ENCODE data around the gene PSD2.
A peak's percentile ranks its signal among the peaks of the same experiment; 100 is the strongest.

PSD2 gene

DNA sequence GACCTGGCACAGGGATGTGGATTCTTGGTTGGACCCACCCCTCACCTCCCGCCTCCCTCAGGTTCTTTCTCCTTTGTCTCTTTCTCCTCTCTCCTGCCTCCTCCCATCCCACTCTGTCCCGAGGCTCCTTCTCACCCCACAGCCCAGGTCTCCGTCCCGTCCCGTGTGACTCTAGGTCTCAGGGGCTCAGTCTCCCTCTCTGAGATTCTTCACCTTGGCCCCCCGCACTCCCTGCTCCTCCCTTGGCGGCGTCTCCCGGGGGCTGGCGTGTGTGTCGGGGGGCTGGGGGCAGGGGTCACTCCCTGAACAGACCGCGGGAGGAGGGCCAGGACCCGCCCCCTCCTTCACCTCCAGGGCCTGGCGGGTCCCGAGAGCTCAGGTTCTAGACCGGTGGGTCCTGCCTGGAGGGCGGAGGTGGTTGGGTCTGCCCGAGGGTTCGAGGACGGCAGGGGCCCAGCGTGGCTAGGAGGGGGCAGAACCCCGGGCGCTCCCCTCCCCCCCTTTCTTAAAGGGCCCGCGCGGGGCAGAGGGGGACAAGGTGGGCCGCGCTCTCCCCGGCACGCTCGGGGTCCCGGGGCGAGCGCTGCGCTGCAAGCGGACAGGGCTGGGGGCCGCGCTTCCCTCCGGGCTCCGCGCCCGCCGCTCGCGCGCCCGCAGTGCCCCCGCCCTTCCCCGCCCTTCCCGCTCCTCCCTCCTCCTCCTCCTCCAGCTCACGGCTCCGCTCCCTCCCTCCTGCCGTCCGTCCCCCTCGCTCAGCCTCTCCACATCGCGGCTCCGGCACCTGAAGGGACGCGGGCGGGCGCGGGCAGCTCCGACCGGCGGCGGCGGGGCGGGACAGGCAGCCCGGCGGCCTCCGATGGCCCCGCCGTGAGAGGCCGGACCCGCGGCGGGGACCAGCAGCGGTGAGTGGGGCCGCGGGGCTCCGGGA is at the start of gene PSD2:
TSS of gene PSD2 (plus strand) at position 735 of the 928 bp plus-strand sequence. CDS start 13,633 bp downstream, outside the sequence.
- Mint-ChIP-seq H3K4me1 (ENCODE audit: low read depth) (no peaks in the 10 kb centered on the region), H3K36me3 (ENCODE audit: low read depth) (no peaks in the 10 kb centered on the region), H3K4me3 (no peak within 1 kb of the TSS), H3K27ac (no peak within 1 kb of the TSS), H3K9me3 (no peaks in the 10 kb centered on the region), H3K27me3 (peaks cover 84% of the 10 kb centered on the region)
- intact Hi-C loops (cut with micrococcal nuclease): no loop called here

DNA sequence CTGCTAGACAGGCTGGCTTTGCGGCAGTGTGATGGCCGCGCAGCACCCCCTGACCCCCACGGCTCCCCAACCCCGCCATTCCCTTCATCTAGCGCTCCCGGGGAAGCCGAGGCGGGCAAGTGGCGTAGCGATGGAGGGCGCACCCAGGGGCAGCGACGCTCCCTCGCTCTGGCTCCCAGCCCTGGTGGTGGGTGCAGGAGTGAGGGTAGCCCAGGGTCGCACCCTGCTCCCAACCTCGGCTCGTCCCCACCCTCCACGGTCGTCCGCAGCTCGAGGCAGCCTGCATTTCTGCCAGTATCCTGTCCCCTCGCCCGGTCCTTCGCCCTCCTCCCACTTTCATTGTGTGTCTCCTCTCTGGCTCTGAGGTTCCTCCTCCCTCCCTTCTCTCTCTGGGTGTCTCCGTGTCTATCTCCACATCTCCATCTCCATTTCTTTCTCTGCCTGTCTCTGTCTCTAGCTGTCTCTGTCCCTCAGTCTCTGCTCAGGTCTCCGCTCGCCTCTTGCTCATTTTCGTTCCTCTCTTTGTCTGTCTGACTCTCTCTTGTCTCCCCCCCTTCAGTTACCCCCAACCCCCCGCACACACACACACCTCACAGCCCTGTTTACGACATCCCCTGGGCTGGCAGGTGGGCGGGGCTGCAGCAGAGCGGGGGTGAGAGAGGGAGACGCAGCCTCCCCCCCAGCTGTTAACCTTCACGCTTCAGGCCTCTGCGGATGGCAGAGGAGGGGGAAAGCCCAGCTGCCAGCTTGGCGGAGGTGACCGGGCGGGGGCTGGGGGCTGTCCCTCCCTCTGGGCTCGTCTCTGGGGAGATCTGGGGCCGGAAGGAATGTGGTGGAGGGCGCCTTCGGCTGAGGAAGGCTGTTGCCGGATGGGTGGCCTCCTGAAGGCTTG is 48.7 kb upstream of the PSD2 start:
- peak overlapping the region; percentile 59 for H3K4me3 Mint-ChIP-seq
- no peaks in the 10 kb centered on the region for H3K9me3 Mint-ChIP-seq
- no peak overlapping the region for H3K27ac Mint-ChIP-seq
- peaks cover 53% of the 10 kb centered on the region for H3K4me1 Mint-ChIP-seq (ENCODE audit: low read depth)
- intact Hi-C loops (cut with micrococcal nuclease): loop anchor here (5.0 kb wide), 1 partner anchor 50 kb away; no protein-coding TSS in a partner anchor
- H3K36me3 Mint-ChIP-seq (ENCODE audit: low read depth): no peaks in the 10 kb centered on the region
- peaks cover 90% of the 10 kb centered on the region for H3K27me3 Mint-ChIP-seq

DNA sequence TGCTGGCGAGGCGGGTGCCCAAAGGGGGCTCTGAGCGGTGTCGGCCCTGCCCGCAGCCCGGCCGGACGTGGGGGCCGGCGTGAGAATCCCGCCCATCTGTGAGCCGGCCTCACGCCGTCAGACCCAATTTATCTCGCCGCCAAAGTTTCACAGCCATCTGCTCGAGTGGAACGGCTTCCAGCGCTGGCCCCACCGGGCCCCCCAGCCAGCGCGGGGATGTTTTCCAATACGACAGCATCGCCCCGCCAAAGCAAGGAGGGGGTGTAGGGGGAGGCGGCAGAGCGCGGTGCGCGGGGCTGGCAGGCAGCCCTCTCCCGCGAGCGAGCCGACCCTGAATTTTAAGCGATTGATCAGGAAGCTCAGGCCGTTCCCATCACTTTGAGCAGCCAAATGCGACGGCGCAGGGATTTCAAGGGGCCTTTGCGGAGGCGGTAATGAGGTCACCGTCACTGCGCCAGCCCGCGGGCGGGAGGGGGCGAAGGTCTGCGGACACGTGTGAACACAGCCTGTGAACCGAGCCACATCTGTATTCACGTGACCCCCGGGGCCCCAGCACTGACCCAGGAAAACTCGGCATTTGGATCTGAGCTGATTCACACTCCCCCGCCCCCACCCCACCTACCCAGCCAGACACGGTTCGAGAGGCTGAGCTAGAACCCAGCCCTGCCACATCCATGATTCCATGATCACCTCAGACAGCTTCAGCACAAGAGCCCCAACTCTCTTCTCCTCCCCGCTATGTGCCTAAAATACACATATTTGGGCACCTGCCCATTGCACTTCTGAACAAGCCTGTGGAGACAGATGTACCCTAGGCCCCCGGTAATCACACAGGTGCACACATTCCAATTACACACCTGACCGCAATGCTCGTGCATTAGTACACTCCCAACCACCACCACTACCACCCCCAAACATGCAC is 47.8 kb upstream of the PSD2 start:
- H3K4me1 Mint-ChIP-seq (ENCODE audit: low read depth): peaks cover 53% of the 10 kb centered on the region
- H3K4me3 Mint-ChIP-seq: peak overlapping the region; percentile 59
- intact Hi-C loops (cut with micrococcal nuclease): loop anchor here (5.0 kb wide), 1 partner anchor 51 kb away; no protein-coding TSS in a partner anchor
- H3K27ac Mint-ChIP-seq: no peak overlapping the region
- H3K27me3 Mint-ChIP-seq: peaks cover 95% of the 10 kb centered on the region
- no peaks in the 10 kb centered on the region for H3K9me3 Mint-ChIP-seq
- H3K36me3 Mint-ChIP-seq (ENCODE audit: low read depth): no peaks in the 10 kb centered on the region

DNA sequence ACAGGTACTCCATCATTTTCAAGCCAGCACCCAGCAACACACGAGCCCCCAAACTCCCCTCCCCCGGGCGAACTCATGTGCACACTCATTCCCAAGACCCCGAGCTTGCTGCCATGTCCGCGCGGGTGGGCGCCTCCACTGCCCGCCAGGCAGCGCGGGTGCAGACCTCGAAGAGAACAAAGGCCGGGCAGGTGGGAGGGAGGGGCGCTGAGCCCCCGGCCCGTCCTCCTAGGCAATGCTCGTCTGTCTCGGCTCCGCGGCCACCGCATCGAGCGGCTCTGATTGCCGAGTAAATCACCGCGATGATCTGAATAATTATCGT is 47.1 kb upstream of the PSD2 start:
- H3K36me3 Mint-ChIP-seq (ENCODE audit: low read depth): no peaks in the 10 kb centered on the region
- no peaks in the 10 kb centered on the region for H3K9me3 Mint-ChIP-seq
- intact Hi-C loops (cut with micrococcal nuclease): loop anchor here (5.0 kb wide), 1 partner anchor 51 kb away; no protein-coding TSS in a partner anchor
- H3K4me1 Mint-ChIP-seq (ENCODE audit: low read depth): peaks cover 48% of the 10 kb centered on the region
- H3K4me3 Mint-ChIP-seq: peak overlapping the region; percentile 14
- H3K27ac Mint-ChIP-seq: no peak overlapping the region
- H3K27me3 Mint-ChIP-seq: peaks cover 96% of the 10 kb centered on the region

DNA sequence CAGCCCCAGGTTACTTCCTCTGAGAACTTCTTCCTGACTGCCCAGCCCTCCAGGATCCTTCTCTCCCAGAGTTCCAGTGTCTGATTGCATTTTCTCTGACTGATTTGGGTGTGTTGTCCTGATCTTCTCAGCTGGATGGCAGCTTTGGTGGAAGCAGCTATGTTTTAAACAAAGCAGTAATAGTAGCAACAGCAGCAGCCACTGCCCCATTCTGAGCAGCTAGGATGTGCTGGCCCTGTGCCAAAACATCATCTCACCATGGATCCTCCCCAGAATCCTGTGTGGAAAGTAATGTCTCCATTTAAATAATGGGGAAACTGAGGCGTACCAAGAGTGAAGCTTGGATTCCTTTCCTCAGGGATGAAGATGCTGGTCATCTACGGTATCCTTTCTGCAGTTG is 46.4 kb upstream of the PSD2 start:
- Mint-ChIP-seq H3K4me1 (ENCODE audit: low read depth) (peaks cover 42% of the 10 kb centered on the region), H3K27me3 (peaks cover 99% of the 10 kb centered on the region), H3K36me3 (ENCODE audit: low read depth) (no peaks in the 10 kb centered on the region), H3K27ac (no peak overlapping the region), H3K4me3 (no peak overlapping the region), H3K9me3 (no peaks in the 10 kb centered on the region)
- intact Hi-C loops (cut with micrococcal nuclease): loop anchor here (5.0 kb wide), 1 partner anchor 52 kb away; no protein-coding TSS in a partner anchor

DNA sequence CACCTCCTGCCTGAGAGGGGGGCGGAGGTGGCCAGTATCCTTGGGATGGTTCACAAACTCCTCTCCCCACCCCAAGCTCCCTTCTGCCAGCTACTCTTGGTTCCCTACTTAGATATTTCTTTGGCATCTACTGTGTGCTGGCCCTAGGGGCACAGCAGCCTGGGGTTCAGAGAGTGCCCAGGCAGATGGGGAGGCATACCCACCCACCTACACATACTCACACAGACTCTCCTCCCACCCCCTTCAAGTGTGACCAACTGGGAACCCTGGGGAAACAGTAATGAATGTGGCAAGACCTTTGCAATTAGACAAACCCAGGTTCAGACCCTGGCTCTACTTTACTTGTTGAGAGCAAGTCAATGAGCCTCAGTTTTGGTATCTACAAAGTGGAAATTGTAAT is 44.4 kb upstream of the PSD2 start:
- intact Hi-C loops (cut with micrococcal nuclease): no loop called here
- Mint-ChIP-seq H3K4me1 (ENCODE audit: low read depth) (peaks cover 29% of the 10 kb centered on the region), H3K4me3 (no peak overlapping the region), H3K9me3 (no peaks in the 10 kb centered on the region), H3K27me3 (peaks cover 95% of the 10 kb centered on the region), H3K27ac (no peak overlapping the region), H3K36me3 (ENCODE audit: low read depth) (no peaks in the 10 kb centered on the region)

DNA sequence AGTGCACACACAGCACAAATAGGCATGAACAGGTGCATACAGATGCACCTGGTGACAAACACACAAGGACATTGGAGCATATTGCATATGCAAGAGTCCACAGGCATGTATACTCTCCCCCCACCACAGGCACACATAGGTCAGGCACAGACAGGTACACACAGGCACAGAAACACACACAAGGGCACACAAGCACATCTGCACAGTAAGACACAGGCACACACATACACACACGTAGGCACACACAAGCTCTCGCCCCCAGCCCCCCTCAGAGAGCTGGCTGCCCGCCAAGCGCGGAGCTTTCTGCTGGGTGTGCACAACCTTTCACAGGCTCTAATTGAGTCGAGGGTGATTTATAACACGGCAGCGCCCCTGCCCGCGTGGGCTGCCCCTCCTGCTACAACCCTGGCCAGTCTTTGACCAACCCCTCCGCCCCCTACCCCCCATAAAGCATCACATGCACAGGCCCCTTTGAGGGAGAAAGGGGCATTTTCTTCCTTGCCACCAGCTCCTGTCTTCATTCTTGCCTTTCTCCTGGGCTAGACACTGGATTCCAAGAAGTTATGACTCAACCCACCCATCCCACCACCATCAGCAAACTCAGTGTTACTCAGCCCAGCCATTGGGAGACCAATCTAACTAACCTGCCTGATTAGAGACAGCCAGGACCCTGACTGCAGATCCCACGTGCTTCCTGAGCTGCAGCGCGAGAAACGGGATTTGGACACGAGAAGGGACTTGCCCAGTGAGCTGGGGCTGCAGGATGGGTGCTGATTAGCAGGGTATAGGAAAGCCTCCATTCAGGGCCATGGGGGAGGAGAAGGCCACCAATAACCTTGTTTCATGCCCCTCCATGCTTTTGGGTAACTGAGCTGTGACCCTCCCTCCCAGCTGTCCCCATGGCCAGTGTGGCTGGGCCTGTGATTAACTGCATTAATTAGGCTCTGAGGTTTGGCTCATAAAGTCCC is 42.8 kb upstream of the PSD2 start:
- Mint-ChIP-seq H3K4me3 (no peak overlapping the region), H3K27ac (no peak overlapping the region), H3K36me3 (ENCODE audit: low read depth) (no peaks in the 10 kb centered on the region), H3K9me3 (no peaks in the 10 kb centered on the region), H3K4me1 (ENCODE audit: low read depth) (peaks cover 14% of the 10 kb centered on the region), H3K27me3 (peaks cover 96% of the 10 kb centered on the region)
- intact Hi-C loops (cut with micrococcal nuclease): no loop called here

DNA sequence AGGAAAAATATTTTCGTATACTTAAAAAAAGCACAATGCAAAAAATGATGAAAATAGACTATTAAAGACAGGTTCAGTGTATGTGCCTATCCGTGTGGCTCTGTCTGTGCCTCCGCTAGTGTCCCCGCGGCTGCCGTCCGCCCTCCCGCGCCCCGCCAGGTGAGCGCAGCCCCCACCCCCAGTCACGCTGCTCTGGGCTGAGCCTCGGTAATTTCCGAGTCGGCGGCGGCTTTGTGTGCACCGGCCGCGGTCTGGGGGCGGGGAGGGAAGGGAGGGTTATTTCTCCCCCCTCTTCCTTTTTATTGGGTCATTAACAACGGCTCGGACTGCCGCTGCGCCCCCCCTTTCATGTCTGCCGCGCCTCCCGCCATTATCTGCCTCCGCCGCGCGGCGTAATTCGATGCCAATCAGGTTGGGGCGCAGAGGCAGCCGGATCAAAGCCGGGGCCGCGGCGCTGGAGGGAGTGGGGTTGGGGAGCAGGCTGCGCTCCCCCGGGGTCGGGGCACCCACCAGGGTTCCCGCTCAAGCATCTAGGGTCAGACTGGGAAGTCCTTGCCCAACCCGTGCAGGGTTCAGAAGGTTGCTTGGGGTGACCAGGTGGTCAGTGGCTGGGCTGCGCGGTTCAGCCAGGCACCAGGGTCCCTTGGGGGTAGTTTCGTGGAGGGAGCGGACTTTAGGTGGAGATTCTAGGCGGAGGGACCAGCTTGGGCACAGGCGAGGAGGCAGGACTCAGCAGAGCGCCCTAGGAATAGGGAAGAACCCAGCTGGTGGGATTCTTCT is 39.5 kb upstream of the PSD2 start:
- Mint-ChIP-seq H3K27ac (no peak overlapping the region), H3K27me3 (peaks cover 91% of the 10 kb centered on the region), H3K4me3 (no peak overlapping the region), H3K9me3 (no peaks in the 10 kb centered on the region), H3K36me3 (ENCODE audit: low read depth) (no peaks in the 10 kb centered on the region), H3K4me1 (ENCODE audit: low read depth) (peaks cover 5% of the 10 kb centered on the region)
- intact Hi-C loops (cut with micrococcal nuclease): no loop called here

DNA sequence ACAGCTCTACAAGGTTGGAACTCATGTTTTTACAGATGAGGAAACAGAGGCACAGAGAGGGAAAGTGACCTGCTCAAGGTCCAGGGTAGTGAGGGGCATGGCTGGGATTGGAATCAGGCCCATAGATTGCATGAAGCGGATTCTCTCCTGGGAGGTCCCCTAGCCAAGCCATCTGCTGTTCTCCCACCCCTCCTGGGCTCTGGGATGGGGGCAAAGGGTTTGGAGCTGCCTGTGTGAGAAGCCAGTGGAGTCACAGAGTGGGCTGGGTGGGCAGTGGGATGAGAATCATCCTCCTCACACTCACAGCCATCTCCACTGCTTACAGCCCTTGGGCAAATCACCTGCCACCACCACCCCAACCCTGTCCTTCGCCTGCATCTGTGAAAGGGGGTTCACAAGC is 38.6 kb upstream of the PSD2 start:
- Mint-ChIP-seq H3K4me3 (no peak overlapping the region), H3K4me1 (ENCODE audit: low read depth) (peaks cover 10% of the 10 kb centered on the region), H3K27me3 (peaks cover 88% of the 10 kb centered on the region)

DNA sequence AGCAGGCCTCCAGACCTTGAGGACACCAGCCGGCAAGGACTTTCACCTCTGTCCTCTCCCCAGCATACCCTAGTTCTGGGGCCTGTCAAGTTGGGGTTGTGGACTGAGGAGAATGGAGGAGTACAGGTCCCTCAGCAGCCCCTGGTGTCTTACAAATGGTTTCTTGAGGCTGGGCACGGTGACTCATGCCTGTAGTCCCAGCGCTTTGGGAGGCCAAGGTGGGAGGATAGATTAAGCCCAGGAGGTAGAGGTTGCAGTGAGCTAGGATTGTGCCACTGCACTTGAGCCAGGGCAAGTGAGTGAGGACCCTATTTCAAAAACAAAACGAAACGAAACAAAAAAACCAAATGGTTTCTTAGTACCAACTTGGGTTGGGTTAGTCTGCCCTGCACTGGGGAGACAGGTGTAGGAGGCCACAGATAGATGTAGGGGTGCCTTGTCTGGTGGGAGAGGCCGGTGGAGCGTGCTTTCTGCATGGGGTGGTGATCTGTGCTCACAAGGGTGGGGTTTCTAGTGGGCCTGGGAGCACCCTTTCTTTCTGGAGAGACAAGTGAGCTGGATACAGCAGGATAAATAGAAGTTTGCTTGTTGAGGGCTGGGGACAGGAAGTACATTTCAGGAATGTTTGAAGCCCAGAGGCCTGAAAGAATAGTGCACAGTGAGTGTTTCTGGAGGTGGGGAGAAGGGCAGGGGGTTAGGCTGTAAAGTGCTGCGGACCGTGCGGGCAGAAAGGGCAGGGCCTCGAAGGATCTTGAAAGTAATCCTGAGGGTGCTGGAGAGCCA is 37.7 kb upstream of the PSD2 start:
- H3K36me3 Mint-ChIP-seq (ENCODE audit: low read depth): no peaks in the 10 kb centered on the region
- H3K9me3 Mint-ChIP-seq: no peaks in the 10 kb centered on the region
- peaks cover 10% of the 10 kb centered on the region for H3K4me1 Mint-ChIP-seq (ENCODE audit: low read depth)
- H3K4me3 Mint-ChIP-seq: no peak overlapping the region
- H3K27me3 Mint-ChIP-seq: peaks cover 87% of the 10 kb centered on the region
- intact Hi-C loops (cut with micrococcal nuclease): no loop called here
- no peak overlapping the region for H3K27ac Mint-ChIP-seq

More for the DNA sequence above, 38.6 kb upstream of the PSD2 start:
- no peaks in the 10 kb centered on the region for H3K9me3 Mint-ChIP-seq
- no peaks in the 10 kb centered on the region for H3K36me3 Mint-ChIP-seq (ENCODE audit: low read depth)
- no peak overlapping the region for H3K27ac Mint-ChIP-seq
- intact Hi-C loops (cut with micrococcal nuclease): no loop called here

DNA sequence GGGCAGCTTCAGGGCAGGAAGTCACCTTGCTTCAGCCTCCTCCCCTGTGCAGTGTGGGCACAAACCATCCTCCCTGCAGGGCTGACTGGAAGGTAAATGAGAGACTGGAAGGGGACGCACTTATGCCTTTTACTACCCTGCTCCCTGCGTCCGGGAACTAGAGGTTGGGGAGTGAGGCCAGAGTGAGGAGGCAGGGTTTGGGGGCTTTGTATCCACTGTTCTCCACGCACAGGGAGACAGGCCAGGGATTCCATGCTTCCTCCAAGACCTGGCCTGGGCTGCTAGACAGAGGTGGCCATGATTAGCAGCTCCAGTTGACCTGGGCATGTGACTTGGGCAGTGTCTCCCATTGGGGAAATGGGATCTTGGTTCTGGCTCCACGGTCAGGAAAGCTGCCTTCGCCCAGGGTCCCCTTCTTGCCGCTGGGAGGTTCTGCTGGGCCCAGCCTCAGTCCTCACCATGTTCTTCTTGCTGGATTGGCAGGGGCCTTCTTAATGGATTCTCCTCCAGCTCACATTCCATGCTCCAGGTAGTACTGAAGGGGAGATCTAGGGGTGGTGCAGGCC is 37.0 kb upstream of the PSD2 start:
- Mint-ChIP-seq H3K27me3 (peaks cover 87% of the 10 kb centered on the region), H3K4me1 (ENCODE audit: low read depth) (peaks cover 10% of the 10 kb centered on the region), H3K9me3 (no peaks in the 10 kb centered on the region), H3K4me3 (no peak overlapping the region), H3K27ac (no peak overlapping the region), H3K36me3 (ENCODE audit: low read depth) (no peaks in the 10 kb centered on the region)
- intact Hi-C loops (cut with micrococcal nuclease): no loop called here

Data from dendritic cell treated with granulocyte-macrophage colony-stimulating factor and Interleukin-4, amounts not matched to agents 40 ng/mL and 50 ng/mL, for 4 days (primary cell).